DOHH2 (cell line): ENCODE measurements around the gene HOXA5.

Experiments used
- CTCF ChIP-seq: fragments of 200-600 bp; sonication (generic); IDR thresholded peaks from one replicate; pipeline ENCODE4 v1.5.1; 2014; ENCODE audit warnings: antibody characterized with exemption, mild to moderate bottlenecking, low read depth, low read length; ENCODE audit not compliant: poor library complexity, severe bottlenecking
- EZH2phosphoT487 ChIP-seq: fragments of 200-600 bp; sonication (generic); IDR thresholded peaks from 2 replicates; pipeline ENCODE4 v1.6.1; 2017; ENCODE audit warnings: borderline replicate concordance, mild to moderate bottlenecking, antibody characterized with exemption, low read length, moderate library complexity, mixed read lengths

- TF ChIP-seq CTCF = no peak
- TF ChIP-seq EZH2phosphoT487 = no peak
Measured at GRCh38 chr7:27186668-27187474, 43.4 kb upstream of the HOXA5 start.
